Measurements from ENCODE around the gene MAP4K5.

GRCh38 chr14:50545618-50546017 lies 13.2 kb upstream of the MAP4K5 start:
- TF ChIP-seq CTCF (IDR thresholded peaks at IDR 0.05) (no peak), POLR2A (IDR thresholded peaks at IDR 0.05) (no peak)

All from breast epithelium (tissue), 3 donors.